Measurements from ENCODE around the gene PZP. TPM values are rescaled to one million over a fixed set of nuclear protein-coding genes. Genes with fewer than 3 reads are reported as not detected.
"Not testable (repeated sequence)": the region's sequence is repeated elsewhere in the genome, so short reads cannot be mapped to it uniquely, and the experiment has no call there.

Gene PZP
- total RNA-seq, 1 donor from 2014 or later = not detected

- FAIRE-seq = no peak
- Mint-ChIP-seq H3K4me3 (ENCODE audit: unreplicated experiment) (no peak overlapping the region), H3K36me3 (ENCODE audit: low read depth, unreplicated experiment) (no peaks in the 10 kb centered on the region), H3K27ac (ENCODE audit: unreplicated experiment) (no peak overlapping the region), H3K27me3 (ENCODE audit: low read depth, unreplicated experiment) (no peaks in the 10 kb centered on the region), H3K4me1 (ENCODE audit: low read depth, unreplicated experiment) (no peaks in the 10 kb centered on the region), H3K9me3 (ENCODE audit: unreplicated experiment) (no peaks in the 10 kb centered on the region)
- Histone ChIP-seq H2AFZ (ENCODE audit: low read depth, low read length) (no peak overlapping the region), H3K27ac (ENCODE audit: low read depth, low read length) (no peak overlapping the region), H3K36me3 (ENCODE audit: insufficient read depth, low read length) (no peaks in the 10 kb centered on the region), H4K20me1 (ENCODE audit: insufficient read depth, low read length) (no peaks in the 10 kb centered on the region), H3K4me3 (ENCODE audit: insufficient read depth, low read depth, low read length) (no peak overlapping the region), H3K79me2 (ENCODE audit: insufficient read depth, low read length) (no peaks in the 10 kb centered on the region), H3K9ac (ENCODE audit: low read length) (no peak overlapping the region), H3K27me3 (ENCODE audit: insufficient read depth, low read length) (peaks cover 2% of the 10 kb centered on the region), H3K4me2 (ENCODE audit: low read length) (no peak overlapping the region), H3K4me1 (ENCODE audit: insufficient read depth, low read length) (no peaks in the 10 kb centered on the region), H3K9me3 (ENCODE audit: insufficient read depth, low read depth, low read length) (no peaks in the 10 kb centered on the region)
- no peak for DNase-seq (ENCODE audit: low read depth)
- TF ChIP-seq EZH2 (IDR thresholded peaks at IDR 0.05; ENCODE audit: insufficient read depth, low read length) (no peak), CTCF (IDR thresholded peaks at IDR 0.05; ENCODE audit: insufficient read depth, low read depth, low read length) (no peak)
Observed at GRCh38 chr12:9255837-9256236, 47.6 kb upstream of the PZP start.

GRCh38 chr12:9253464-9253863, 45.3 kb upstream of the PZP start:
- Histone ChIP-seq H3K27ac (ENCODE audit: low read depth, low read length) (no peak overlapping the region), H3K27me3 (ENCODE audit: insufficient read depth, low read length) (no peaks in the 10 kb centered on the region), H4K20me1 (ENCODE audit: insufficient read depth, low read length) (no peaks in the 10 kb centered on the region), H3K4me1 (ENCODE audit: insufficient read depth, low read length) (no peaks in the 10 kb centered on the region), H3K79me2 (ENCODE audit: insufficient read depth, low read length) (no peaks in the 10 kb centered on the region), H3K4me2 (ENCODE audit: low read length) (no peak overlapping the region), H3K9ac (ENCODE audit: low read length) (no peak overlapping the region), H2AFZ (ENCODE audit: low read depth, low read length) (no peak overlapping the region), H3K4me3 (ENCODE audit: insufficient read depth, low read depth, low read length) (no peak overlapping the region), H3K36me3 (ENCODE audit: insufficient read depth, low read length) (no peaks in the 10 kb centered on the region), H3K9me3 (ENCODE audit: insufficient read depth, low read depth, low read length) (no peaks in the 10 kb centered on the region)
- DNase-seq (ENCODE audit: low read depth) = no peak
- Mint-ChIP-seq H3K36me3 (ENCODE audit: low read depth, unreplicated experiment) (no peaks in the 10 kb centered on the region), H3K4me1 (ENCODE audit: low read depth, unreplicated experiment) (no peaks in the 10 kb centered on the region), H3K4me3 (ENCODE audit: unreplicated experiment) (no peak overlapping the region), H3K27me3 (ENCODE audit: low read depth, unreplicated experiment) (no peaks in the 10 kb centered on the region), H3K27ac (ENCODE audit: unreplicated experiment) (no peak overlapping the region), H3K9me3 (ENCODE audit: unreplicated experiment) (peaks cover 1% of the 10 kb centered on the region)
- FAIRE-seq = no peak
- no peak for TF ChIP-seq EZH2 (IDR thresholded peaks at IDR 0.05; ENCODE audit: insufficient read depth, low read length)
- TF ChIP-seq CTCF (IDR thresholded peaks at IDR 0.05; ENCODE audit: insufficient read depth, low read depth, low read length) = no peak

GRCh38 chr12:9252791-9253190, 44.6 kb upstream of the PZP start:
- H3K79me2 ChIP-seq (ENCODE audit: insufficient read depth, low read length); H4K20me1 ChIP-seq (ENCODE audit: insufficient read depth, low read length); H3K9ac ChIP-seq (ENCODE audit: low read length); H3K9me3 ChIP-seq (ENCODE audit: insufficient read depth, low read depth, low read length); H3K4me2 ChIP-seq (ENCODE audit: low read length); H3K27ac ChIP-seq (ENCODE audit: low read depth, low read length); H3K4me1 ChIP-seq (ENCODE audit: insufficient read depth, low read length); FAIRE-seq; H3K27ac Mint-ChIP-seq (ENCODE audit: unreplicated experiment); H2AFZ ChIP-seq (ENCODE audit: low read depth, low read length); H3K36me3 Mint-ChIP-seq (ENCODE audit: low read depth, unreplicated experiment); H3K9me3 Mint-ChIP-seq (ENCODE audit: unreplicated experiment); H3K4me3 Mint-ChIP-seq (ENCODE audit: unreplicated experiment); H3K36me3 ChIP-seq (ENCODE audit: insufficient read depth, low read length); H3K27me3 ChIP-seq (ENCODE audit: insufficient read depth, low read length); H3K4me1 Mint-ChIP-seq (ENCODE audit: low read depth, unreplicated experiment); H3K4me3 ChIP-seq (ENCODE audit: insufficient read depth, low read depth, low read length); DNase-seq (ENCODE audit: low read depth); H3K27me3 Mint-ChIP-seq (ENCODE audit: low read depth, unreplicated experiment): not testable (repeated sequence)

All from astrocyte (in vitro differentiated cells and primary cell).